Panc1 (cell line): Measurements from ENCODE around the gene CDK5RAP2. TPM values are rescaled to one million over a fixed set of nuclear protein-coding genes. Genes with fewer than 3 reads are reported as not detected.

Experiments
- ATAC-seq: fragments of 200-7000 bp; cut with Tn5 transposase; 2 replicates; pipeline ENCODE4 v1.9.1; 2020; ENCODE audit warnings: mild to moderate bottlenecking, moderate library complexity
- BruUV-seq: library from RNA; stranded (reverse); fragments of 400-500 nt; replicated peaks from 2 replicates; lab custom pipeline; 2021; lab: Mats Ljungman, UMichigan
- CTCF ChIA-PET: fragments of 300-600 bp; sonication (Branson Sonifier 250); formaldehyde crosslinking; loops from one replicate; lab custom pipeline; 2022; ENCODE audit warnings: antibody characterized with exemption; lab: Charles Lee
- POLR2A ChIA-PET: fragments of 300-600 bp; sonication (Branson Sonifier 250); formaldehyde crosslinking; loops from one replicate; lab custom pipeline; 2022; ENCODE audit warnings: antibody characterized with exemption; lab: Charles Lee
- DNase-seq: peaks from one replicate; pipeline ENCODE4 v3.0.0-alpha.2; 2010; ENCODE audit warnings: low read depth, low spot score
- H3K27ac ChIP-seq: 2 replicates; pipeline ENCODE4 v1.5.1; 2011; ENCODE audit warnings: mild to moderate bottlenecking, low read length, inconsistent platforms
- H3K27me3 ChIP-seq: fragments of 200-500 bp; sonication (Bioruptor generic); 2 replicates; pipeline ENCODE4 v1.6.0; 2014; ENCODE audit warnings: low read length, inconsistent platforms; ENCODE audit not compliant: control insufficient read depth, insufficient read depth
- H3K36me3 ChIP-seq: fragments of 200-500 bp; sonication (Bioruptor generic); 2 replicates; pipeline ENCODE4 v1.5.1; 2014; ENCODE audit warnings: inconsistent platforms, mild to moderate bottlenecking, low read length, moderate library complexity; ENCODE audit not compliant: control insufficient read depth, insufficient read depth
- H3K4me1 ChIP-seq: 2 replicates; pipeline ENCODE4 v1.5.1; 2011; ENCODE audit warnings: inconsistent platforms, mild to moderate bottlenecking, low read length, moderate library complexity; ENCODE audit not compliant: control insufficient read depth, insufficient read depth
- H3K4me3 ChIP-seq, 2 experiments: 2 replicates each; pipeline ENCODE4 v1.5.1; 2011 to 2012; ENCODE audit warnings: low read depth in 2 of 2, low read length in 2 of 2, mild to moderate bottlenecking in 2 of 2, inconsistent platforms in 1 of 2, moderate library complexity in 1 of 2
- H3K9me3 ChIP-seq: fragments of 200-500 bp; sonication (Bioruptor generic); 2 replicates; pipeline ENCODE4 v1.5.1; 2014; ENCODE audit warnings: low read depth, mild to moderate bottlenecking, inconsistent platforms, low read length, moderate library complexity; ENCODE audit not compliant: control insufficient read depth, insufficient read depth
- POLR2AphosphoS5 ChIP-seq: IDR thresholded peaks from 2 replicates; pipeline ENCODE4 v1.6.1; 2012; ENCODE audit warnings: mild to moderate bottlenecking, low read depth, low read length, moderate library complexity
- SIN3A ChIP-seq: IDR thresholded peaks from 2 replicates; pipeline ENCODE4 v1.6.1; 2012; ENCODE audit warnings: low read depth, mild to moderate bottlenecking, low read length, moderate library complexity, borderline replicate concordance; ENCODE audit not compliant: insufficient read depth
- TCF7L2 ChIP-seq: IDR thresholded peaks from 2 replicates; pipeline ENCODE4 v1.6.1; 2011; ENCODE audit warnings: mild to moderate bottlenecking, low read depth, low read length, inconsistent platforms
- in situ Hi-C: cut with HindIII; loops from 2 replicates; pipeline ENCODE4 v1.10.0; 2016; ENCODE audit warnings: low sequenced_read_pairs, low pct_unique_long_range_greater_than_20kb
- intact Hi-C: fragments of 100-400 bp; cut with micrococcal nuclease; formaldehyde crosslinking; loops from one replicate; pipeline ENCODE4 v1.10.0; 2022; ENCODE audit not compliant: unreplicated experiment
- total RNA-seq: library from RNA; stranded (reverse); gene quantifications from one replicate; pipeline ENCODE4 v1.2.1, GENCODE V29; 2021; ENCODE audit not compliant: unreplicated experiment
- TF ChIP-seq, protein P1 (sequence below), 2 experiments: IDR thresholded peaks; 2 replicates each; pipeline ENCODE4 v1.6.1; 2011 to 2012; ENCODE audit warnings: low read depth in 2 of 2, control low read depth in 1 of 2, low read length in 1 of 2, mild to moderate bottlenecking in 1 of 2, moderate library complexity in 1 of 2; ENCODE audit not compliant: insufficient read depth in 1 of 2
- TF ChIP-seq, protein P2 (sequence below): fragments of 450-650 bp; IDR thresholded peaks from 2 replicates; pipeline ENCODE4 v1.5.1; 2017; ENCODE audit warnings: mild to moderate bottlenecking

CDK5RAP2 gene
- total RNA-seq, 1 experiment from 2014 or later = 47.7 TPM

DNA sequence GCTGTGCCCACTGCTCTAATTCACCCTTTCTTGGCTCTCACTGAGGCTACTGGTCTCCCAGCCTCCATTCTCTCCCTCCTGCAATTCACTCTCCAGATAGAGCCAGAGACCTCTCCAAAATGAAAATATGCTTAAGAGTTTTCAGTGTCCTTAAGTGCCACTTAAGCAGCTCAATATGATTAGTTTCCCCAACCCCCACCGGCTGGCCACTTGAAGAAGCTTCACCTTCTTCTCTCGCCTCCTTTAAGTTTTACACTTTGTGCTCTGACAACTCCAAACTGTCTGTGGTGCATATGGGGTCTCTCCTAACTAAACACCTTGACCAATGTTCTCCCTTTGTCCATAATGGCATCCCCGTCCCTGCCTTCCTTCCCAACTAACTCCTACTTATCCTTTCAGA lies 53.4 kb downstream of the CDK5RAP2 start:
- in situ Hi-C loops (no loop called here), intact Hi-C loops (no loop called here)
- Histone ChIP-seq H3K9me3 (no peaks in the 10 kb centered on the region), H3K4me1 (no peaks in the 10 kb centered on the region), H3K27ac (no peak overlapping the region), H3K27me3 (no peaks in the 10 kb centered on the region), H3K4me3 (no peak overlapping the region), H3K36me3 (peaks cover 17% of the 10 kb centered on the region)
- BruUV-seq = no TSS peak
- CTCF ChIA-PET = no interaction called here
- DNase-seq (no peak), ATAC-seq (no peak)
- POLR2A ChIA-PET = no interaction called here
- TF ChIP-seq, protein P1, sequence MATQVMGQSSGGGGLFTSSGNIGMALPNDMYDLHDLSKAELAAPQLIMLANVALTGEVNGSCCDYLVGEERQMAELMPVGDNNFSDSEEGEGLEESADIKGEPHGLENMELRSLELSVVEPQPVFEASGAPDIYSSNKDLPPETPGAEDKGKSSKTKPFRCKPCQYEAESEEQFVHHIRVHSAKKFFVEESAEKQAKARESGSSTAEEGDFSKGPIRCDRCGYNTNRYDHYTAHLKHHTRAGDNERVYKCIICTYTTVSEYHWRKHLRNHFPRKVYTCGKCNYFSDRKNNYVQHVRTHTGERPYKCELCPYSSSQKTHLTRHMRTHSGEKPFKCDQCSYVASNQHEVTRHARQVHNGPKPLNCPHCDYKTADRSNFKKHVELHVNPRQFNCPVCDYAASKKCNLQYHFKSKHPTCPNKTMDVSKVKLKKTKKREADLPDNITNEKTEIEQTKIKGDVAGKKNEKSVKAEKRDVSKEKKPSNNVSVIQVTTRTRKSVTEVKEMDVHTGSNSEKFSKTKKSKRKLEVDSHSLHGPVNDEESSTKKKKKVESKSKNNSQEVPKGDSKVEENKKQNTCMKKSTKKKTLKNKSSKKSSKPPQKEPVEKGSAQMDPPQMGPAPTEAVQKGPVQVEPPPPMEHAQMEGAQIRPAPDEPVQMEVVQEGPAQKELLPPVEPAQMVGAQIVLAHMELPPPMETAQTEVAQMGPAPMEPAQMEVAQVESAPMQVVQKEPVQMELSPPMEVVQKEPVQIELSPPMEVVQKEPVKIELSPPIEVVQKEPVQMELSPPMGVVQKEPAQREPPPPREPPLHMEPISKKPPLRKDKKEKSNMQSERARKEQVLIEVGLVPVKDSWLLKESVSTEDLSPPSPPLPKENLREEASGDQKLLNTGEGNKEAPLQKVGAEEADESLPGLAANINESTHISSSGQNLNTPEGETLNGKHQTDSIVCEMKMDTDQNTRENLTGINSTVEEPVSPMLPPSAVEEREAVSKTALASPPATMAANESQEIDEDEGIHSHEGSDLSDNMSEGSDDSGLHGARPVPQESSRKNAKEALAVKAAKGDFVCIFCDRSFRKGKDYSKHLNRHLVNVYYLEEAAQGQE (IDR thresholded peaks at IDR 0.05; ENCODE audit: insufficient read depth in 1 of 2, low read depth in 2 of 2, low read length in 1 of 2) = no peak
- TF ChIP-seq, protein P2, sequence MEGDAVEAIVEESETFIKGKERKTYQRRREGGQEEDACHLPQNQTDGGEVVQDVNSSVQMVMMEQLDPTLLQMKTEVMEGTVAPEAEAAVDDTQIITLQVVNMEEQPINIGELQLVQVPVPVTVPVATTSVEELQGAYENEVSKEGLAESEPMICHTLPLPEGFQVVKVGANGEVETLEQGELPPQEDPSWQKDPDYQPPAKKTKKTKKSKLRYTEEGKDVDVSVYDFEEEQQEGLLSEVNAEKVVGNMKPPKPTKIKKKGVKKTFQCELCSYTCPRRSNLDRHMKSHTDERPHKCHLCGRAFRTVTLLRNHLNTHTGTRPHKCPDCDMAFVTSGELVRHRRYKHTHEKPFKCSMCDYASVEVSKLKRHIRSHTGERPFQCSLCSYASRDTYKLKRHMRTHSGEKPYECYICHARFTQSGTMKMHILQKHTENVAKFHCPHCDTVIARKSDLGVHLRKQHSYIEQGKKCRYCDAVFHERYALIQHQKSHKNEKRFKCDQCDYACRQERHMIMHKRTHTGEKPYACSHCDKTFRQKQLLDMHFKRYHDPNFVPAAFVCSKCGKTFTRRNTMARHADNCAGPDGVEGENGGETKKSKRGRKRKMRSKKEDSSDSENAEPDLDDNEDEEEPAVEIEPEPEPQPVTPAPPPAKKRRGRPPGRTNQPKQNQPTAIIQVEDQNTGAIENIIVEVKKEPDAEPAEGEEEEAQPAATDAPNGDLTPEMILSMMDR = no peak
- TF ChIP-seq TCF7L2 (no peak), POLR2AphosphoS5 (no peak), SIN3A (no peak)

DNA sequence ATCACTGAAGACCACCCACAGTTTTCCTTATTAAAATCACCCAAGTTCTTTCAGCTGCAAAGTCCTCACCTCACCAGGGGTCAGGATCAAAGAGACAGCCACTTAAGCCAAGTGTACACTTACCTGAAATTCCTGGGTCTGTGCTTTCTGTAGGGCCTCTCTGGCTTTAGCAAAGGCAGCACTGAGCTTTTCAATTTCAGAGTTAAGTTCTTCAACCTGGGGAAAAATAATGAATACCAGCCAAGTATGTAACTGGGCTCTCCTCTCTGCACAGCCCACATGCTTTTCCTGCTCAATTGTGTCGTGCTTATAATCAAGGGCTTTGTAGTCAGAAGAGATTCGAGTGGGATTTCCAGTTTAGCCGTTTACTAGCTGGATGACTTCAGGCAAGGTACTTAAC lies 55.1 kb downstream of the CDK5RAP2 start:
- ChIA-PET POLR2A (no interaction called here), CTCF (no interaction called here)
- ATAC-seq (no peak), DNase-seq (no peak)
- no peaks in the 10 kb centered on the region for H3K4me1 ChIP-seq
- no peaks in the 10 kb centered on the region for H3K27me3 ChIP-seq
- intact Hi-C loops = no loop called here
- TF ChIP-seq, protein P2 = no peak
- TF ChIP-seq POLR2AphosphoS5 = no peak
- TF ChIP-seq SIN3A = no peak
- no peak for TF ChIP-seq TCF7L2
- TF ChIP-seq, protein P1 (IDR thresholded peaks at IDR 0.05; ENCODE audit: insufficient read depth in 1 of 2, low read depth in 2 of 2, low read length in 1 of 2) = no peak
- H3K27ac ChIP-seq = no peak overlapping the region
- no peak overlapping the region for H3K4me3 ChIP-seq
- in situ Hi-C loops = no loop called here
- H3K9me3 ChIP-seq = no peaks in the 10 kb centered on the region
- BruUV-seq = no TSS peak
- peaks cover 17% of the 10 kb centered on the region for H3K36me3 ChIP-seq
